Ramos (cell line): ENCODE results near the gene CLEC17A.
"Not testable (repeated sequence)": the region's sequence is repeated elsewhere in the genome, so short reads cannot be mapped to it uniquely, and the experiment has no call there.

Source experiments
- in situ Hi-C: fragments of 300-500 bp; cut with MboI; formaldehyde crosslinking; loops from one replicate; pipeline ENCODE4 v1.14.3; 2022; ENCODE audit warnings: low sequenced_read_pairs; ENCODE audit not compliant: unreplicated experiment

The CLEC17A gene

GRCh38 chr19:14577264-14577663, 5.6 kb upstream of the CLEC17A start:
- in situ Hi-C loops: no loop called here

- in situ Hi-C loops: no loop called here
Observed at GRCh38 chr19:14577885-14578427, 4.9 kb upstream of the CLEC17A start.

- in situ Hi-C loops: no loop called here
Observed at GRCh38 chr19:14580623-14581237, 2.2 kb upstream of the CLEC17A start.

DNA sequence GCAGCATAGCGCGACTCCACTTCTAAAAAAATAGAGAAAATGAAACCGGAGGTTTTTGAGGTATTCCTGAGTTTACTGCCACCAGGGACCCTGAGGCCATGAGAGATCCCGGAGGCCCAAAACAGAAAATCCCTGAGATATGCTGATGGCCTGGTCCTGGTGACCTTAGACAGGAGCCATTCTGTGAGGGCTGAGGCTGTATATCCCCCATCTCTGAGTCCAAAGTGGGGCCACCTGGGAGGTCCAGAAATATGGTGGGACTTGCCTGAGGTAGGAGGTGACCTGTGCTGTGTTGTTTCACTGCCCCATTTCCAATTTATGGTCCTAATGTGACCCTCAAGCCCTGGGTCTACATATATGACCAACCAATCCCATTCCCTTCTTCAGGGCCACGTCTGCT, 1.5 kb downstream of the CLEC17A start:
- in situ Hi-C loops: not testable (repeated sequence)

- in situ Hi-C loops: not testable (repeated sequence)
Observed at GRCh38 chr19:14585187-14585586, 2.3 kb downstream of the CLEC17A start.

DNA sequence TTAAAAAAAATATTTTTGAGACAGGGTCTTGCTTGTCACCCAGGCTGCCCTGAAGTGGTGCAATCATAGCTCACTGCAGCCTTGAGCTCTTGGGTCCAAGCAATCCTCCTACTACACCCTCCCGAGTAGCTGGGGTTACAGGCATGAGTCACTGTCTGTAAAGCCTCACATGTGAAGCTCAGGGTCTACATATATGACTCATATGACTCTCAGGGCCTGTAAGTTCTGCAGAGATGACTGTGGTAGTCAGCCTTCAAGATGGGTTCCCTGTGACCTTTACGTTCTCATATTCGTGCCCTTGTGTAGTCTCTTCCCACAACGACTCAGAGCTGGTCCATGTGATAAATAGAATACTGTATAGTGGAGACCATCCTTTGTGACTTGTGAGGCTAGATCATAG, 6.5 kb downstream of the CLEC17A start:
- in situ Hi-C loops: not testable (repeated sequence)

- in situ Hi-C loops: no loop called here
Observed at GRCh38 chr19:14595558-14595957, 12.7 kb downstream of the CLEC17A start.

DNA sequence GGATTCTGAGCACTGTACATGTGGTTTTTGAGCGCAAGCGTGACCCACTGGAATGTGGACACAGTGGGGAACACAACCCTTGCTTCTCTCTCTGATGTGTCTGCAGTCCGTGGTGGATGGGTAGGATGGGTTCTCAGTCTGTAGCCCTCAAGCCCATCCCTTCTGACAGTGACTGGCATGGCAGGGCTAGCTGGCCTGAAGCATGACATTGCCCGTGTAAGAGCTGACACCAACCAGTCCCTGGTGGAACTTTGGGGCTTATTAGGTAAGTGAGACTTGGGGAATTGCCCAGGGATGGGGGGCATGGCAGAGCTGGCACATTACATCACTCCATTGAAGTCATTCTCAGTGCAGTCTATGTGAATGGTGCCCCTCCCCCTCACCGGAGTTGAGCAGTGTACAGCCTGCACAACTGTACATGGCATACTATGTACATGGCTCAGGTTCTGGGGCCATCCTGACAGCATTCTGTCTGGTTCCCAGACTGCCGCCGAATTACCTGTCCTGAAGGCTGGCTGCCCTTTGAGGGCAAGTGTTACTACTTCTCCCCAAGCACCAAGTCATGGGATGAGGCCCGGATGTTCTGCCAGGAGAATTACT, 16.8 kb downstream of the CLEC17A start:
- in situ Hi-C loops: no loop called here

DNA sequence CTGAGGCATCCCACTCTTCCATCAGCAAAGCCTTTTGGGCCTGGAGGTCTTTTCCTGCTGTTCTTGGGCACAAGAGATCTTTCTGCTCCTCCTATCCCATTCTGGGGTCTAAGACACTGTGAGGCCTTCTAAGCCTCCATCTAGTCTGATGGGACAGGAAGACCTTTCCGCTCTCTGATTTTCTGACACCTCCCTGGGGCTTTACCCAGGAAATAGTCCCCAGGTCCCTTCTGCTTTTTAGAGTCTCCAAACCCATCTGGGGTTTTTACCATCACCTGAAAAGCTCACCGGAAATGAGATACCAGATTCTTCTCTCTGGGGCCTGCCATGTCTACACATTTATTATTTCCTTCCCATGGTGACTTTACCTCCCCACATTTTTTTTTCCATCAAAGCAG, 21.1 kb downstream of the CLEC17A start:
- in situ Hi-C loops: no loop called here

GRCh38 chr19:14606627-14607026, 23.7 kb downstream of the CLEC17A start:
- in situ Hi-C loops: no loop called here

- in situ Hi-C loops: no loop called here
Observed at GRCh38 chr19:14611051-14611450, 28.2 kb downstream of the CLEC17A start.

- in situ Hi-C loops: not testable (repeated sequence)
Observed at GRCh38 chr19:14612242-14612641, 29.4 kb downstream of the CLEC17A start.

- in situ Hi-C loops: no loop called here
Observed at GRCh38 chr19:14612657-14613056, 29.8 kb downstream of the CLEC17A start.

- in situ Hi-C loops: not testable (repeated sequence)
Observed at GRCh38 chr19:14613399-14614098, 30.7 kb downstream of the CLEC17A start.

DNA sequence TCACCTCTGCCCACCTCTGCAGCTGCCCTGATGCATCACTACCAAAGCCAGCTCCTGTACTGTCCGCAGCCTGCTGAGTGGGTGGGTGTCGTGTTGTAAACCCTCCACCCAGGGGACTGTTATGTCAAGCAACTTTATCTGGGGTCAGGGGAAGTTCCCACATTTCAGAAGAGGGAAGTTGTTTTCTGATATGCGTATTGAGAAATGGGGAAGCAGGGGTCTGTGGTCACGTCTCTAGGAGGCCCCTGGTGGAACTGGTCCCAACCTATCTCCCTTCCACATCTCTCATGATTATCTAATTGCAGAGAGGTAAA, 31.2 kb downstream of the CLEC17A start:
- in situ Hi-C loops: no loop called here

DNA sequence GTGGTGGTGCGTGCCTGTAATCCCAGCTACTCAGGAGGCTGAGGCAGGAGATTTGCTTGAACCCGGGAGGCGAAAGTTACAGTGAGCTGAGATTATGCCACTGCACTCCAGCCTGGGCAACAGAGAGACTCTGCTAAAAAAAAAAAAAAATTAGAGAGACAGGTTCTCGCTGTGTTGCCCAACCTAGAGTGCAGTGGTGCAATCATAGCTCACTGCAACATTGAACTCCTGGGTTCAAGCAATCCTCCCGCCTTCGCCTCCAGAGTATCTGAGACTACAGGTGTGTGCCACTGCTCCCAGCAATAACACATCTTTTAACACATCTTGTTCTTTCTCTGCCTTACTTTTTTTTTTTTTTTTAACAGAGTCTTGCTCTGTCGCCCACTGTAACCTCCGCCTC, 32.7 kb downstream of the CLEC17A start:
- in situ Hi-C loops: no loop called here

GRCh38 chr19:14616407-14616806, 33.5 kb downstream of the CLEC17A start:
- in situ Hi-C loops: no loop called here

GRCh38 chr19:14619404-14619803, 36.5 kb downstream of the CLEC17A start:
- in situ Hi-C loops: no loop called here

- in situ Hi-C loops: not testable (repeated sequence)
Observed at GRCh38 chr19:14624491-14624890, 41.6 kb downstream of the CLEC17A start.

GRCh38 chr19:14629557-14629956, 46.7 kb downstream of the CLEC17A start:
- in situ Hi-C loops: no loop called here

GRCh38 chr19:14632286-14632685, 49.4 kb downstream of the CLEC17A start:
- in situ Hi-C loops: no loop called here
